NCI-H1417 treated with DMSO at 0.1 percent for 48 hours (cell line): ENCODE measurements around the gene BANF2.
A peak's percentile ranks its signal among the peaks of the same experiment; 100 is the strongest.

Experiments used
- DNase-seq: peaks from one replicate; lab custom pipeline; 2025; lab: John Stamatoyannopoulos, UW

The BANF2 gene

DNA sequence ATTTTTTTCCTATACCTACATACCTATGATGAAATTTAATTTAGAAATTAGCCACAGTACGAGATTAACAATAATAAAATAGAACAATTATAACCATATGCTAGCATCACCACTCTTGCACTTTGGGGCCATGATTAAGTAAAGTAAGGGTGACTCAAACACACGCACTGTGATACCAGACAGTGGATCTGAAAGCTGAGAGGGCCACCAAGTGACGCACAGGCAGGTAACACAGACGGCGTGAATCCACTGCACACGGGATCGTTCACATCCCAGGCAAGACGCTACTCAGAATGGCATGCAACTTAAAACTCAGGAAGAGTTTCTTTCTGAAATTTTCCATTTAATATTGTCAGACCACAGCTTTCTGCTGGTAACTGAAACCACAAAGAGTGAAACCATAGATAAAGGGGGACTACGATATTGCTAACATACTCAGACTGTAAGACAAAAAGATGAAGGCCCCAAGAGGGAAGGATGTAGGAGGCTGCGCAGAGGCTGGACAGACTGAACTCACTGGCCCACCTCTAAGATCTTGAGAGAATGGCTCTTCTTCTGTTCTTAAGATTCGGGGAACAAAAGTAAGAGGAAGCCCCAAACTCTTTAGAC is 35.6 kb upstream of the BANF2 start:
- no peak for DNase-seq

DNA sequence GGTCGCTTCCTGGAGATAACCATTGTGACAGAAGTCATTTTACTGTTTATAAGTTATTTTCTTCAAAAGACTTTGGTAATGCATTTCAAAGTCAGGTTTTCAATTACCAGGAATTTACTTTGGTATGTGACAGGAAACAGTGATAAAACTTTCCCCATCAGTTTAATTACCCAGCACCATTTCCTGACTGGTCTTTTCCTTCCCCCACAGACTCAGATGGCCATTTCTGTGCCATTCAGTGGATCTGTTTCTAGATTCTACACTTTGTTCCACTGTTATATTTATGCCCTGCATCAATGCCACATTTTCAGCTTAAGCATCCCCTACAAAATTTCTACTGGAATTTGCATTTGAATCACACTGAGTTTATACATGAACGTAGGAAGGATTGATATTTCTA is 34.0 kb upstream of the BANF2 start:
- DNase-seq, result no peak

DNA sequence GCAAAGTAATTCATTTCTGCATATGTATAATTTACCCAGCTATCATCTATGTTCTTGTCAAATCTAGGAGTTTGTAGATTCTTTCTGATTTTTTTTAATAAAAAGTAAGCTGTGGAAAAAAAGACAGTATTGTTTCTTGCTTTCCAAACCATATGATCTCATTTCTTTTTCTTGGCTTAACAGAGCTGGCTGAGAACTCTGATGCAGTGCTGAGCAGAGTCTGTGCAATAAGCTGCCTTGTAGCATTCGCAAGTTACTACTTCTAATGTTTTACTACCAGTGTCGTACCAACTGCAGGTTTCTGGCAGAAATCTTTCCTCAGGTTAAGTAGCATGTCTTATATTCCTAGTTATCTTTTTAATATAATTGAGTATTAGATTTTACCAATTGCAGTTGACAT is 33.3 kb upstream of the BANF2 start:
- DNase-seq, result no peak

DNA sequence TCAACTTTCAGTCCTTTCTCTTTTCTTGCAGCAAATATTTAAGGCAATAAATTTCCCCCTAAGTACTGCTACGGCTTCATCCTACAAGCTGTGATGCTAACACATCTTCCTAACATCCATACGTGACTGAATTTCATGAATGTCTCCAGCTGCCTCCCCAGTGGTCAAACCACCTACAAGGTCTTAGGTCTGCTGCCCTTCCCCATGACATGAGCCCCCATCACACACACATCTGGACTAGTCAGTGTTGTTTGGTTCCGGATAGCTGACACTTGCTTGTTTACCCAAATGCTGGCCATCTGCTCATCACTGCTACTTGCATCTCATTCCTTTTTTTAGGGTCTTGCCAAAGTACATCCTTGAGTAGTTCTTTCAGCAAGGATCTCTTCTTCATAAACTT is 32.3 kb upstream of the BANF2 start:
- no peak for DNase-seq

DNA sequence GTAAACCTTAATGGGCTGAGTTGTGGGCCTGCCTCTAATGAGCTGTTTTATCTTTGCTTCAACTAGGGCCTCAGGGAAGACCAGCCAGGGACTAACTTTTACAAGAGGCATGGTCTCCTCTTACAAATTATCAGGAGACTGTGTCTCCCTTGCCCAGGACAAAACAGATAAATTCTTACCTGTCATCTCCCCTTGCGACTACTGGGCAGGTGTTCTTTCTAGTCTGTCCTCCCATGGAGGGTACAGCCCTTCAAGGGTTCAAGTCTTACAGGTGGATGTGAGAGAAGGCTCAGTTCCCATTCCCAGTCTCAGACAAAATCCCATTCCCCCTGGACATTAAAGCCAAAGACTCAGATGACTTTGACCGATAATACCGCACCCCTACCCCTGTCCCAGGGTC is 31.3 kb upstream of the BANF2 start:
- no peak for DNase-seq

DNA sequence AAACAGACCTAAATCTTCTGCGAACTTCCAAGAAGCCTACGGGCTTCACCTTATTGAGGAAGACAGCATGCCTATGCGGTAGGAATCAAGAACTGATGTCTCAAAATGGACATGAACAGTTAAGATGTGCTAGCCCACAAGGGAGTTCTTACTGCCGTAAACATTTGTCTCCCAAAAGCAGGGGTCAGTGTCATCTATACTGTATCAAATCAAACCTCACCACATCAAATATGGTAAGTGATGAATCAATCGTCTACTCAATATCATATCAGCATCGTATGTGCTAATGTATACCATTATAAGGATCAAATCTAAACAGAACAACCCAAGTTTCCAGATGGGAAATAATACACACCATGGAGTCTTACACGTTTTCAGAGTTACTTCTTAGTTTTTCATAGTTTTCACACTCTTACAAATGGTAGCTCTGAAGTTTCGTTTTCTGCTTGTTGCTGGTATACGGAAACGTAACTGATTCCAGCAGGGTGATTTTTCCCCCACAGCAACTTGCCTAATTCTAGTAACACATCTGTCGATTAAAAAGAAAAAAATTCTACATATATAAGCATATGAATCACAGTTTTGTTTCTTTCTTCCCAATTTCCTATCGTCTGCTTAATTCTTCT is 30.3 kb upstream of the BANF2 start:
- DNase-seq, result no peak

DNA sequence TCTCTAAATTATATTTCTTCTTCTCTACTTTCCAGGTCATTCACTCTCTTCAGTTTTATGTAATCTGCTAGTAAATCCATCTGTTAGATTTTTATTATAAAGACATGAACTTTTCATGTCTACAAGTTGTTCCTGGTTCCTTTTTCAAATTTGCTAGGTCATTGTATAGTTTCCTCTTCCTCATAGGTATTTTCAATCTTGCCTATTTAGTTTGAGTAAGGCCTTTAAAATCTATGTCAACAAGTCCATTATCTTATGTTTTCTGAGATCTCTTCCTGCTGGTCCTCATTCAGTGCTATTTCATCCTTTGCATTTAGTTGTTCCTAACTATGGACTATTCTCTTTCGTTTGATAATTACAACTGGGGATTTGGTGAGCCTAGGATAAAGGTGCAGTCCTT is 28.8 kb upstream of the BANF2 start:
- no peak for DNase-seq

DNA sequence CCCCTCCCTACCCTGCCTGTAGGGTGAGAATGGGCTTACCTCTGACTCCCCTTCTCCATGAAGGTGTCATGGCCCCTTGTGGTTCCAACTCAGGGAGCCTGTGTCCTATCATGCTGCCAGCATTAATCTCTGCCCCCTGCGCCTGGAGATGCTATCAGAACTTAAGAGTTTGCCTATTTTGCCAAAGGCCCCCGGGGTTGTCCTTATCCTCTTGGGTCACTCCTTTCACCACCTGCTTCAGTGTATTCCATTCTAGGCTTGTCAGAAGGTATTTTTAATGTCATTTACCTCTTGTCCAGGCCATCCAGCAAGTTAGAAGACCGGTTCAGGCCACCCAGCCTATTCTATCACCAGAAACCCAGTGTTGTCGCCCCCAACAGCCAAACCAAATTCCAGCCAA is 28.2 kb upstream of the BANF2 start:
- no peak for DNase-seq

DNA sequence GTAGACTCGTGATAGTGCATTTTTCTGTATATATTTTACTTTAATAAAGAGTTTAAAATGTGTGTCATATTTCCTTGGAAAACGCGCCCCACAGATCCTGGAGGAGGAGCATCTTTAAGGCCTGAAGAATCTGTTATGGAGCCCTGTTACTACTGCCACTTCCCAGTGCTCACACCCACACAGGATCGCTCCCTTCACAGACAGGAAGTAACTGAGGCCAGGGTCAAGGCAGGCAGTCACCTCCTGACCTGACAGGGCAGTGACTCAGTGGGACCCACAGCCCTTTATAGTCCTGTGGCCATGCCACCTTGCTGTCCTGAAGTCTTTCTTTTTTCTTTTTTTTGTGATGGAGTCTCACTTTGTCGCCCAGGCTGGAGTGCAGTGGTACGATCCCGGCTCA is 26.7 kb upstream of the BANF2 start:
- no peak for DNase-seq

DNA sequence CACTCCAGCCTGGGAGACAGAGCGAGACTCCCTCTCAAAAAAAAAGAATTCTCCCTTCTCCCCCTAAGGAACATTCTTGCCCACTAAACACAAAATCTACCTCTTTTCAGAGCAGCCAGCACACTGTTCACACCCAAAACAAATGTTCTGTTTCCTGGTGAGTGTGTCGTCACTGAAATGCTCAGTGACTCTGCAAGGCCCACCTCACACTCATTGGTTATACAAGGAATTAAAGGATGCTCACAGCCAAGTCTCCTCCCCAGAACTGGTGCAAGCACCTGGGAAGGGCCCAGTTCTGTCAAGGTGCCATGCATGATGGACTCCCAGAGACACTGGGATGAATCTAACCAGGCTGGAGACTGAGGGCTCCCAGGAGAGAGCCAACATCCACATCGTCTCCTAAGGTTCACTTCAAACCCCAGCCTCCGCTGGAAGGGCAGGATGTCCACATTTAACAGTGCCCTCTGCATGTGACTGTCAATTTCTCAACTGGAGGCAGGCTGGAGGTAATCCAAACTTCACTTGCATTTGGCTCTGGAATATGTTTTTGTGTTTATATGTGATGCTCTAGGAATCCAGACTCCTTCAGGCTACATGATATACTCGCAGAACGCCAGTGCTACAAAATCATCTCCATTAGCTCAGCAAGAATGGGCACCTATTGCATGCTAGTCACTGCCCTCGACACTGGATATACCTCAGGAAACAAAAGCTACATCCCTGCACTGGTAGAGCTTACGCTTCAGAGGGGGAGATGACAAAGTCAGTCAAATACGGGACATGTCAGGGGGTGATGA is 24.8 kb upstream of the BANF2 start:
- DNase-seq, result no peak

GRCh38 chr20:17675519-17676377 is 24.0 kb upstream of the BANF2 start:
- DNase-seq, result no peak

- DNase-seq, result no peak
These were observed 23.4 kb upstream of the BANF2 start for GRCh38 chr20:17676378-17676759.

DNA sequence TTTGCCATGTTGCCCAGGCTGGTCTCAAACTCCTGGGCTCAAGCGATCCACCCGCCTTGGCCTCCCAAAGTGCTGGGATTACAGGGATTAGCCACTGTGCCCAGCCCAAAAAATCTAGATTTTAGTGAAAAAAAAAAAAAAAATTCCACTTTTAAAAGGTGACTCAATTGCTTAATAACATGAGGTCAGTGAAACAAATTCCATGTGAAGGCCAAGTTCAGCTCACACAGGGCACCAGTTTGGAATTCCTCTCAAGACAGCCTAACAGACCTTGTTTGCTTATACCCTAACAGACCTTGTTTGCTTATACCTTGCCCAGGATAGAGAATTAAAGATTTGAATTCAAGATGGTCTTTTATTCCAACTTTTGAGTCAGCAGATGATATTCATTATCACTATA is 22.8 kb upstream of the BANF2 start:
- DNase-seq, result no peak

DNA sequence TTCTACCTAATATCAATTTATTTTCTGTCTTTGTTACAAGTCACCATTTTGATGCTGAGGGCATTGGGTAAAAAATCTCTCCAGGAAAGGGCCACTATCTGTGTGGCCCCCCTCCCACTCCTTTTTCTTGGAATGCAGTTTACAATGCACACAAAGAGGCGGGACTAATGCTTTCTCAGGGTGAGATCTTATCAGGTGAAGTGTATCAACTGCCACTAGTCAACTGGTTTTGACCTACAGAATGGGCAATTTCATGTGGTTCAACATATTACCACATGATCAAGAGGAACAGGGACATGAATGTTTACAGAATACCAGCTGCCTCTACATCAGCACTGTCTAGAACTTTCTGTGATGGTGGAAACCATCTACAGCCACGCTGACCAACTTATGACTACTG is 21.5 kb upstream of the BANF2 start:
- DNase-seq, result no peak

- no peak for DNase-seq
These were observed 20.9 kb upstream of the BANF2 start for GRCh38 chr20:17678886-17679285.

DNA sequence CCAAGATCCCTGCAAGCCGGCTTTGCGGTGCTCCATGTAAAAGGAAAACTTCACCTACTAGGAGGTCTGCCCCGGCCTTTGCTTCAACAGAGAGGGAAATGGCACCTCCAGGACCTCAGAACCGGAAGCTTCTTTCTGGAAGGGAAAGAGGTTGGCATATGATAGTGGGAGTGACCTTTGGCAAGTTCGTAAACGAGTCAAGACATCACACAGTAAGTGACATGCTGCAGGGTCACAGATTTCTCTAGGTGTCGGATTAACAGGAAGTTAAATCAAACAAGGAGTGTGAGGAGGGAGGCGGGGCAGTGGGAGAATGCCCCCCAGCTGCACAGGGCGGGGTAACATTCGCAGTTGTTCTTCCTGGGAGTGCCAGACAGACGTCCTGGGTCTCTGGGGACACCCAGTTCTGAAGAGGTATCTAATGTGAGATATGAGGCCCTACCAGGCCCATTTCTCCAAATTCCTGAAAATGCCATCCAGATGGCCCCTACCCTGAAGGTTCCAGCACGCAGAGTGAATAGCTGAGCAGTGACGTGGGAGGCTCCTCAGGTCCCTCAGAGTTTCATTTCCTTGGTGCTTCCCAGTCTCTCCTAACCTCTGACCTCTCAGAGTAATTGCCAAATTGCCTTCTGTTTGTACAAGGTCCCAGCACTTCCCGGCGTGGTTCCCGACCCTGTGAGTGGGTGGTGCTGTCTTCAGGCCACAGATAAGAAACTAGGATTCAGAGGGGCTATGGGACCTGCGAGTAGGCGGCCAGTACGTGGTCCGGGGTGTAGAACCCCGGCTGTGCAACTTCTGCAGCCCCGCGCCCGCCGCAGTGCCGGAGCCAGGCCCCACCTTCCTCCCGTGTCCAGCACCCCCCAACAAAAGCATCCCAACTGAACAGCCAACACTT is 19.6 kb upstream of the BANF2 start:
- no peak for DNase-seq

GRCh38 chr20:17680836-17681725 is 18.7 kb upstream of the BANF2 start:
- DNase-seq, result no peak

DNA sequence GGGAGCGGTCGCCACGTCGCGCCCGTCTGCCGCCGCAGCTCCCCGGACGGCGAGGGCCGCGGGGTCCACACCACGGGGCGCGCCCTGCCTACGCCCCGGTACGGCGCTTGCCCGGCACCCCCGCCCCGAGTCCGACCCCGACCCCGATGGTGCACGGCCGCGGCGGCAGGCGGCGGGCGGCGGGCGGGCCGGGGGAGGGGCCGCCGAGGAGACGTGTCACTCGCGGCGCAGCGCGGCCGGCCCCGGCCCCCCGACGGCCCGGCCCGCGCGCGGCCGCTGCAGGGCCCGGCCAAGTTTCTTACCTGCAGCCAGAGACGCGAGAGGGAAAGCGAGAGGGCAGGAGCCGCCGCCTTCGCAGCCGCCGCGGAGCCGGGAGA is 18.1 kb upstream of the BANF2 start:
- no peak for DNase-seq

GRCh38 chr20:17682103-17682888 is 17.5 kb upstream of the BANF2 start, which contains the start of gene RRBP1:
Gene RRBP1, minus strand, starts transcription at chr20:17682242. Its CDS starts 21,735 bp downstream, at chr20:17660507.
- DNase-seq, result peak; percentile 91

DNA sequence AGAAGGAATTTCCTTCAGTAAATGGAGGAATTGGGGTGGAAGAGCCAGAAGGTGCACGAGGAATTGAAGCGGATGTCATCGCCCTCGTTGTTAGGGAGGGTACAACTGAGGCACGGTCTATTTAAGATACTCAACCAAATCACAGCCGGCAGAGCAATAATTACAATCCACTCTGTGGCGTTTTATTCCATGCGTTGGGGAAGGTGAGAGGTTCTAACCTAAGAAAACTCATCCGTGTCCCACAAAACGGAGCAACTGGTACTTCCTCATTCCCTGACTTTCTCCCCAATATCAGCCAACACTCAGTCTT is 16.9 kb upstream of the BANF2 start:
- DNase-seq, result no peak
